HL-60/S4 treated with retinoic acid at 250 ng/mL for 4 days and 3 days (cell line): ENCODE measurements around the gene CMA1.
"Not testable (repeated sequence)": the region's sequence is repeated elsewhere in the genome, so short reads cannot be mapped to it uniquely, and the experiment has no call there.

Experiments
- in situ Hi-C: fragments of 300-500 bp; cut with MboI; formaldehyde crosslinking; loops from 2 replicates; pipeline ENCODE4 v1.7.0; 2022; ENCODE audit warnings: low sequenced_read_pairs

The CMA1 gene

GRCh38 chr14:24470450-24470849 is 37.6 kb downstream of the CMA1 start:
- in situ Hi-C loops: not testable (repeated sequence)

GRCh38 chr14:24465805-24466204 is 42.3 kb downstream of the CMA1 start:
- in situ Hi-C loops: no loop called here

- in situ Hi-C loops: no loop called here
Observed at GRCh38 chr14:24465368-24465767, 42.7 kb downstream of the CMA1 start.

GRCh38 chr14:24463884-24464785 is 43.9 kb downstream of the CMA1 start:
- in situ Hi-C loops: no loop called here

- in situ Hi-C loops: no loop called here
Observed at GRCh38 chr14:24463017-24463883, 44.8 kb downstream of the CMA1 start.

GRCh38 chr14:24461336-24461735 is 46.7 kb downstream of the CMA1 start:
- in situ Hi-C loops: no loop called here

GRCh38 chr14:24459331-24459730 is 48.7 kb downstream of the CMA1 start:
- in situ Hi-C loops: no loop called here

GRCh38 chr14:24458736-24459135 is 49.3 kb downstream of the CMA1 start:
- in situ Hi-C loops: no loop called here

- in situ Hi-C loops: no loop called here
Observed at GRCh38 chr14:24456980-24457379, 51.1 kb downstream of the CMA1 start.
